Progenitor cell of endocrine pancreas (in vitro differentiated cells): ENCODE results near the gene C16orf89. TPM values are rescaled to one million over a fixed set of nuclear protein-coding genes. Genes with fewer than 3 reads are reported as not detected.

Experiments used
- DNase-seq: peaks from one replicate; pipeline ENCODE4 v3.0.0; 2021; ENCODE audit warnings: low spot score; ENCODE audit not compliant: unreplicated experiment
- H3K27ac Mint-ChIP-seq: 2 replicates; pipeline ENCODE4 v1.8.0; 2021; ENCODE audit warnings: mild to moderate bottlenecking, moderate library complexity, mixed read lengths
- H3K27me3 Mint-ChIP-seq: 2 replicates; pipeline ENCODE4 v1.8.0; 2021; ENCODE audit warnings: mixed read lengths
- H3K36me3 Mint-ChIP-seq: 2 replicates; pipeline ENCODE4 v1.8.0; 2022; ENCODE audit warnings: mixed read lengths; ENCODE audit not compliant: insufficient read depth
- H3K4me1 Mint-ChIP-seq: 2 replicates; pipeline ENCODE4 v1.8.0; 2021; ENCODE audit warnings: low read depth, mixed read lengths
- H3K4me3 Mint-ChIP-seq: 2 replicates; pipeline ENCODE4 v1.8.0; 2021; ENCODE audit warnings: low read depth, mild to moderate bottlenecking, moderate library complexity, mixed read lengths
- H3K9me3 Mint-ChIP-seq: 2 replicates; pipeline ENCODE4 v1.8.0; 2021; ENCODE audit warnings: low read depth, mixed read lengths
- total RNA-seq: library from RNA; stranded (reverse); gene quantifications from 2 replicates; pipeline ENCODE4 v1.2.1, GENCODE V29; 2021
- TF ChIP-seq, protein P1 (sequence below): fragments of 200-600 bp; sonication (generic); IDR thresholded peaks from one replicate; pipeline ENCODE4 v1.5.0; 2021; ENCODE audit warnings: antibody characterized with exemption, mild to moderate bottlenecking; ENCODE audit not compliant: unreplicated experiment

The C16orf89 gene
- total RNA-seq, 1 donor from 2014 or later: not detected

DNA sequence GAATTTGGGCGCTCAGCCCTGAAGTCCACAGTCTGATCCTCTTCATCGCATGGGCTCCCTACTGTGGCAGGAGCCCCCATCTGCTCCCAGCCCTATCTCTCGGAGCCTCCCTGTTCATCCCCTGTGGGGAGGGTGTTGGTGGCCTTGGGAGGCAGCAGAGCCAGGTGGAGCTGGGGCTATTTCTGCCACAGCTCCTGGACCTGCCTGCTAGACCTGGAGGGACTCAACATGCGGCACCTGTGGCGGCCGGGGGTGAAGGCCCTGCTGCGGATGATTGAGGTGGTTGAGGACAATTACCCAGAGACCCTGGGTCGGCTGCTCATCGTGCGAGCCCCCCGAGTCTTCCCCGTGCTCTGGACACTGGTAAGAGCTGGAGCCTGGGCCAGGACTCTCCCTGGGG lies 62.5 kb downstream of the C16orf89 start:
- DNase-seq: no peak
- H3K27me3 Mint-ChIP-seq: peaks cover 6% of the 10 kb centered on the region
- TF ChIP-seq, protein P1, sequence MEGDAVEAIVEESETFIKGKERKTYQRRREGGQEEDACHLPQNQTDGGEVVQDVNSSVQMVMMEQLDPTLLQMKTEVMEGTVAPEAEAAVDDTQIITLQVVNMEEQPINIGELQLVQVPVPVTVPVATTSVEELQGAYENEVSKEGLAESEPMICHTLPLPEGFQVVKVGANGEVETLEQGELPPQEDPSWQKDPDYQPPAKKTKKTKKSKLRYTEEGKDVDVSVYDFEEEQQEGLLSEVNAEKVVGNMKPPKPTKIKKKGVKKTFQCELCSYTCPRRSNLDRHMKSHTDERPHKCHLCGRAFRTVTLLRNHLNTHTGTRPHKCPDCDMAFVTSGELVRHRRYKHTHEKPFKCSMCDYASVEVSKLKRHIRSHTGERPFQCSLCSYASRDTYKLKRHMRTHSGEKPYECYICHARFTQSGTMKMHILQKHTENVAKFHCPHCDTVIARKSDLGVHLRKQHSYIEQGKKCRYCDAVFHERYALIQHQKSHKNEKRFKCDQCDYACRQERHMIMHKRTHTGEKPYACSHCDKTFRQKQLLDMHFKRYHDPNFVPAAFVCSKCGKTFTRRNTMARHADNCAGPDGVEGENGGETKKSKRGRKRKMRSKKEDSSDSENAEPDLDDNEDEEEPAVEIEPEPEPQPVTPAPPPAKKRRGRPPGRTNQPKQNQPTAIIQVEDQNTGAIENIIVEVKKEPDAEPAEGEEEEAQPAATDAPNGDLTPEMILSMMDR: no peak
- H3K36me3 Mint-ChIP-seq: no peaks in the 10 kb centered on the region
- H3K4me3 Mint-ChIP-seq: no peak overlapping the region
- H3K27ac Mint-ChIP-seq: no peak overlapping the region
- no peaks in the 10 kb centered on the region for H3K4me1 Mint-ChIP-seq
- H3K9me3 Mint-ChIP-seq: no peaks in the 10 kb centered on the region

DNA sequence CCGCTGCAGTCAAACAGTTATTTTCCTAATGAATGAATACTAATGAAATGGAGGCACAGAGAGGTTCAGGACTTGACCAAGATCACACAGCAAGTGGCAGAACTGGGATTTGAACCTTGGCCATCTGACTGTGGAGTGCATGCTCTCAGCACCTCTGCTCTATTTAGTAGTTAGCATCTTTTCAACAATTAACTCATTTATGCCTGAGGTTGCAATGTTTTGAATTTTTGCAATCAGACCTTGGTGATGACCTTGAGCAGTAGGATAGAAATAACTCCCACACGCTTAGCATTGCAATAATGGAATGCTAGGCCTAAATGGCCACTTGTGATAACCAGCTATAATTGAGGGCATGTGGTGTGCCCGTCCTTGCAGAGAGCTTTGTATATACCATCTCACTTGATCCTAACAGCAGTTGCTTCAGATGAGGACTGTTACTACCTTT lies 63.0 kb downstream of the C16orf89 start:
- Mint-ChIP-seq H3K27me3 (peaks cover 6% of the 10 kb centered on the region), H3K36me3 (no peaks in the 10 kb centered on the region), H3K27ac (no peak overlapping the region), H3K9me3 (no peaks in the 10 kb centered on the region), H3K4me3 (no peak overlapping the region), H3K4me1 (no peaks in the 10 kb centered on the region)
- no peak for DNase-seq
- TF ChIP-seq, protein P1: no peak

DNA sequence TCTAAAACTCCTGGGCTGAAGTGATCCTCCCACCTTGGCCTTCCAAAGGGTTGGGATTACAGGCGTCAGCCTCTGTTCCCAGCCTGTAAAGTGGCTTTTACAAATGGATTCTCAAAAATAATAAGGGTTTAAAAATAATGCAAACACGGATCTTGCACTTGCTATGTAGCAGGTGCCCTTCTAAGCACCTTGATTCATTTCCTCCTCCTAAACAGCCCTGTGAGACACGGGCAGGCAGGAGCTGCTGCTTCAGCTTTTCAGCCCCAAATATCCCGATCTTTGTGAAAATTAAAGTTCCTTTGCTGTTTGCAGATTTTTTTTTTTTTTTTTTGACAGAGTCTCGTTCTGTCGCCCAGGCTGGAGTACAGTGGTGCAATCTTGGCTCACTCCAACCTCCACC lies 63.8 kb downstream of the C16orf89 start:
- TF ChIP-seq, protein P1: no peak
- no peaks in the 10 kb centered on the region for H3K4me1 Mint-ChIP-seq
- no peak overlapping the region for H3K4me3 Mint-ChIP-seq
- DNase-seq: no peak
- H3K27me3 Mint-ChIP-seq: peaks cover 6% of the 10 kb centered on the region
- H3K9me3 Mint-ChIP-seq: no peaks in the 10 kb centered on the region
- no peaks in the 10 kb centered on the region for H3K36me3 Mint-ChIP-seq
- H3K27ac Mint-ChIP-seq: no peak overlapping the region

DNA sequence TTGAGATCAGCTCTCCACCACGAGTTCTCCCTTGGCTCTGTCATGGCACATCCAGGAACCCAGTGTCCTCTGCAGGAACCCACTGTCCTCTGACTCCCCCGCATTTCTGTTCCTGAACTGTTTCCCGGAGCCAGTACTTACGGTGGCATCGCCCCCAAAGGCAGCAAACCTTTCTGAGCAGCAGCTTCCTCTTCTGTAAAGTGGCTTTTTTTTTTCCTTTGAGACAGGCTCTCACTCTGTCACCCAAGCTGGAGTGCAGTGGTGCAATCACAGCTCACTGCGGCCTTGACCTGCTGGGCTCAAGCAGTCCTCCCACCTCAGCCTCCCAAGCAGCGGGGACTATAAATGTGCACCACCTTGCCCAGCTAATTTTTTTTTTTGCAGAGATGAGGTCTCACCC lies 64.2 kb downstream of the C16orf89 start:
- TF ChIP-seq, protein P1: no peak
- H3K4me1 Mint-ChIP-seq: no peaks in the 10 kb centered on the region
- no peak overlapping the region for H3K4me3 Mint-ChIP-seq
- no peaks in the 10 kb centered on the region for H3K36me3 Mint-ChIP-seq
- H3K9me3 Mint-ChIP-seq: no peaks in the 10 kb centered on the region
- DNase-seq: no peak
- H3K27me3 Mint-ChIP-seq: peaks cover 6% of the 10 kb centered on the region
- no peak overlapping the region for H3K27ac Mint-ChIP-seq

DNA sequence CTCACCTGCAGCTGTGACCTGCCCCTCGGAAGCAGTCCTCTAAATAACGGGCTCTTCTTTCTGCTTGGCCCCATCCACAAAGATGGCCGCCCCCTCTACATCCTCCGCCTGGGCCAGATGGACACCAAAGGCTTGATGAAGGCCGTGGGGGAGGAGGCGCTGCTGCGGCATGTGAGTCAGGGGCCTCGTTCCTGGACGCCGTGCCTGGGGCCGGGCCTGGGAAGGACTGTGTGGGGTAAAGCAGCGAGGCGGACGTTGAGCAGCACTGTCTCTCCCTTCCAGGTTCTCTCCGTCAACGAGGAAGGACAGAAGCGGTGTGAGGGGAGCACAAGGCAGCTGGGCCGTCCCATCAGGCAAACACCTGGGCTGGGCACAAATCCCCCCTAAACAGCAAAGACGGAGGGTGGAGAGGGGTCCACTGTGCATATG lies 65.2 kb downstream of the C16orf89 start:
- TF ChIP-seq, protein P1: no peak
- Mint-ChIP-seq H3K36me3 (no peaks in the 10 kb centered on the region), H3K27me3 (peaks cover 6% of the 10 kb centered on the region), H3K27ac (no peak overlapping the region), H3K4me3 (no peak overlapping the region), H3K9me3 (no peaks in the 10 kb centered on the region), H3K4me1 (no peaks in the 10 kb centered on the region)
- DNase-seq: no peak
